GM12878 (cell line): ENCODE data around the gene ERC2. TPM values are rescaled to one million over a fixed set of nuclear protein-coding genes. Genes with fewer than 3 reads are reported as not detected.
"Not testable (repeated sequence)": the region's sequence is repeated elsewhere in the genome, so short reads cannot be mapped to it uniquely, and the experiment has no call there.

ENCODE experiments used
- ATAC-seq: fragments of 200-7000 bp; cut with Tn5 transposase; 3 replicates; pipeline ENCODE4 v1.9.1; 2020; ENCODE audit warnings: mild to moderate bottlenecking, moderate library complexity
- BruUV-seq: library from RNA; stranded (reverse); fragments of 400-500 nt; replicated peaks from 2 replicates; lab custom pipeline; 2021; lab: Mats Ljungman, UMichigan
- CTCF ChIA-PET: fragments of 300-600 bp; sonication (Branson Sonifier 250); formaldehyde crosslinking; extraction: SDS; loops from one replicate; lab custom pipeline; 2021; ENCODE audit warnings: inconsistent platforms; lab: Yijun Ruan, JAX
- POLR2A ChIA-PET: fragments of 350-600 bp; formaldehyde crosslinking; extraction: SDS; loops from one replicate; lab custom pipeline; 2021; ENCODE audit warnings: inconsistent platforms; lab: Charles Lee
- RAD21 ChIA-PET: fragments of 300-600 bp; sonication (Branson Sonifier 250); formaldehyde crosslinking; loops from one replicate; lab custom pipeline; 2023; ENCODE audit warnings: antibody characterized with exemption; ENCODE audit not compliant: unreplicated experiment; lab: Charles Lee
- SMC1A ChIA-PET: fragments of 300-600 bp; sonication (Branson Sonifier 250); formaldehyde crosslinking; loops from one replicate; lab custom pipeline; 2023; ENCODE audit not compliant: unreplicated experiment, uncharacterized antibody; lab: Charles Lee
- DNase-seq: peaks from one replicate; pipeline ENCODE4 v3.0.0-alpha.2; 2011; ENCODE audit warnings: low read depth, low spot score
- FAIRE-seq: peaks from 3 replicates; lab custom pipeline; 2011; peaks lifted over from hg19 to GRCh38; lab: Jason Lieb, UNC
- H2AFZ ChIP-seq: 2 replicates; pipeline ENCODE4 v1.6.0; 2011; ENCODE audit warnings: low read depth, low read length, control low read depth; ENCODE audit not compliant: control insufficient read depth
- H3K27ac ChIP-seq: 2 replicates; pipeline ENCODE4 v1.5.1; 2011; ENCODE audit warnings: control low read depth; ENCODE audit not compliant: control insufficient read depth, insufficient read depth
- H3K27me3 ChIP-seq, 2 experiments: replicated peaks in 1 of 2; 2 replicates each; pipeline versions ENCODE4 v1.6.0 to v1.6.1; 2011; ENCODE audit warnings: low read length in 1 of 2; ENCODE audit not compliant: control insufficient read depth in 2 of 2, insufficient read depth in 2 of 2
- H3K36me3 ChIP-seq, 2 experiments: 2 replicates each; pipeline ENCODE4 v1.5.1; 2011; ENCODE audit warnings: low read length in 1 of 2; ENCODE audit not compliant: control insufficient read depth in 2 of 2, insufficient read depth in 2 of 2
- H3K4me1 ChIP-seq: 2 replicates; pipeline ENCODE4 v1.6.1; 2011; ENCODE audit warnings: mild to moderate bottlenecking, low read length, moderate library complexity, mixed read lengths; ENCODE audit not compliant: control insufficient read depth, insufficient read depth
- H3K4me2 ChIP-seq: 2 replicates; pipeline ENCODE4 v1.6.0; 2011; ENCODE audit warnings: control low read depth; ENCODE audit not compliant: control insufficient read depth, insufficient read depth
- H3K4me3 ChIP-seq: fragments of 200-600 bp; sonication (generic); 2 replicates; pipeline ENCODE4 v1.5.1; 2016
- H3K79me2 ChIP-seq: 2 replicates; pipeline ENCODE4 v1.6.0; 2011; ENCODE audit warnings: low read length; ENCODE audit not compliant: control insufficient read depth, insufficient read depth
- H3K9ac ChIP-seq: 2 replicates; pipeline ENCODE4 v1.8.0; 2011; ENCODE audit warnings: low read length, control low read depth, mixed read lengths; ENCODE audit not compliant: control insufficient read depth, insufficient read depth
- H3K9me3 ChIP-seq: replicated peaks from 3 replicates; pipeline ENCODE4 v1.5.1; 2011; ENCODE audit warnings: mild to moderate bottlenecking, low read length; ENCODE audit not compliant: control insufficient read depth, insufficient read depth
- H4K20me1 ChIP-seq: 2 replicates; pipeline ENCODE4 v1.6.0; 2011; ENCODE audit not compliant: control insufficient read depth, insufficient read depth
- CHD2 ChIP-seq: IDR thresholded peaks from 2 replicates; pipeline ENCODE4 v1.6.1; 2011; ENCODE audit warnings: low read depth, low read length, improper control_type of control experiment, borderline replicate concordance
- CTCF ChIP-seq, 3 experiments: IDR thresholded peaks in 2 of 3; conservative IDR thresholded peaks in 1 of 3; 2 replicates each; pipeline ENCODE4 v1.5.1; 2011; ENCODE audit warnings: low read depth in 3 of 3, low read length in 3 of 3, mild to moderate bottlenecking in 3 of 3, control low read depth in 2 of 3, moderate library complexity in 2 of 3, inconsistent platforms in 1 of 3, mixed read lengths in 1 of 3; ENCODE audit not compliant: control insufficient read depth in 2 of 3, insufficient read depth in 1 of 3; ENCODE audit errors: extremely low read depth in 1 of 3
- HSF1 ChIP-seq: fragments of 150-350 bp; IDR thresholded peaks from 2 replicates; pipeline ENCODE4 v1.6.1; 2014; ENCODE audit warnings: mild to moderate bottlenecking, low read depth, low read length
- NR2C1 ChIP-seq: fragments of 450-650 bp; IDR thresholded peaks from 2 replicates; pipeline ENCODE4 v1.6.1; 2017; ENCODE audit warnings: antibody characterized with exemption, mild to moderate bottlenecking, moderate library complexity
- RAD21 ChIP-seq: IDR thresholded peaks from 2 replicates; pipeline ENCODE4 v1.6.1; 2011; ENCODE audit warnings: mild to moderate bottlenecking, low read depth, low read length, moderate library complexity; ENCODE audit not compliant: insufficient read depth
- SMC3 ChIP-seq: IDR thresholded peaks from 2 replicates; pipeline ENCODE4 v1.6.1; 2011; ENCODE audit warnings: low read length, improper control_type of control experiment, borderline replicate concordance
- TCF7 ChIP-seq: IDR thresholded peaks from 2 replicates; pipeline ENCODE4 v1.6.1; 2014; ENCODE audit warnings: antibody characterized with exemption, borderline replicate concordance
- WGBS: methylation state at CpG from one replicate; pipeline ENCODE4 v1.1.6; 2016; ENCODE audit warnings: low lambda C conversion rate; ENCODE audit not compliant: insufficient replicate concordance, insufficient coverage; ENCODE audit errors: missing lambda C conversion rate; 5-methylcytosine and 5-hydroxymethylcytosine counted together
- in situ Hi-C: fragments of 300-500 bp; cut with MboI; formaldehyde crosslinking; loops from 9 replicates; pipeline ENCODE4 v1.14.3; 2018; ENCODE audit warnings: mixed read lengths
- intact Hi-C: fragments of 100-400 bp; cut with micrococcal nuclease; formaldehyde crosslinking; loops from one replicate; pipeline ENCODE4 v1.14.2; 2022; ENCODE audit not compliant: unreplicated experiment
- polyA plus RNA-seq, 11 experiments: library from polyadenylated mRNA; depleted of rRNA in 4 of 11; unstranded in 6 of 11; stranded (reverse) in 5 of 11; fragments of >200 nt; fragmentation: Nextera tagmentation in 4 of 11; fragmentation: Illumina TruSeq in 1 of 11; extraction: Ambion mirVana in 4 of 11; extraction: Trizol in 1 of 11; gene quantifications; 1 replicate in 1 of 11; 2 replicates in 10 of 11; pipeline versions ENCODE4 v1.2.1 to v1.2.3, GENCODE V29; 2011 to 2016; ENCODE audit warnings: inconsistent platforms in 2 of 11, missing spikeins in 2 of 11, low read depth in 1 of 11
- total RNA-seq, 4 experiments: library from RNA; depleted of rRNA in 3 of 4; stranded (reverse); fragments of >200 nt in 3 of 4; fragmentation: Illumina TruSeq in 1 of 4; extraction: Trizol in 1 of 4; gene quantifications; 2 replicates each; pipeline versions ENCODE4 v1.2.1 to v1.2.3, GENCODE V29; 2013 to 2021
- TF ChIP-seq, protein P1 (sequence below): fragments of 450-650 bp; IDR thresholded peaks from 2 replicates; pipeline ENCODE4 v1.6.1; 2016; ENCODE audit warnings: mild to moderate bottlenecking

The ERC2 gene
- total and polyA plus RNA-seq, 10 of the 15 experiments (the other 5 are each of a cell fraction or from before 2014, with no cell fraction given), result 0.06 to 1.4 (median 0.12) TPM; not detected in 3

DNA sequence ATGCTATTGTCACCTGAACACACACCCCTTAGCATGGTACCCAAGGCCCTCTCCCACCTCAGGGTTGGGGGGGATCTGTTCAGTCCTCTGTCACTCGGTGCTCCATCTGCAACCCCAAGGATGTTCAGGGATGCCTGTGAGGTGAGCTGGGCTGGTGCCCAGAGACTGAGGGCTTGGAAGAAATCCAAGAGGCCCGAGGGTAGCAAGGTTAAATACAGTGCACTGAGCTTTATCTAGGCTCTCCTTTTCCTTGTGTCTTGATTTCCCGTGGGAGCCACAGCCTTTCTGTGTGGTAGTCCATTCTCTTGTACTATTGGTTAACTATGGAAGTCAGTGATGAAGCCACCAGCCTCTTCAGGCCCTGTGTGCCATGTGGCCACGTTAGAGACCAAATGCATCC lies 962.5 kb downstream of the ERC2 start (continued):
- TF ChIP-seq HSF1 (no peak), NR2C1 (no peak), TCF7 (no peak)
- TF ChIP-seq, protein P1, sequence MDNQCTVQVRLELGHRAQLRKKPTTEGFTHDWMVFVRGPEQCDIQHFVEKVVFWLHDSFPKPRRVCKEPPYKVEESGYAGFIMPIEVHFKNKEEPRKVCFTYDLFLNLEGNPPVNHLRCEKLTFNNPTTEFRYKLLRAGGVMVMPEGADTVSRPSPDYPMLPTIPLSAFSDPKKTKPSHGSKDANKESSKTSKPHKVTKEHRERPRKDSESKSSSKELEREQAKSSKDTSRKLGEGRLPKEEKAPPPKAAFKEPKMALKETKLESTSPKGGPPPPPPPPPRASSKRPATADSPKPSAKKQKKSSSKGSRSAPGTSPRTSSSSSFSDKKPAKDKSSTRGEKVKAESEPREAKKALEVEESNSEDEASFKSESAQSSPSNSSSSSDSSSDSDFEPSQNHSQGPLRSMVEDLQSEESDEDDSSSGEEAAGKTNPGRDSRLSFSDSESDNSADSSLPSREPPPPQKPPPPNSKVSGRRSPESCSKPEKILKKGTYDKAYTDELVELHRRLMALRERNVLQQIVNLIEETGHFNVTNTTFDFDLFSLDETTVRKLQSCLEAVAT, result no peak

DNA sequence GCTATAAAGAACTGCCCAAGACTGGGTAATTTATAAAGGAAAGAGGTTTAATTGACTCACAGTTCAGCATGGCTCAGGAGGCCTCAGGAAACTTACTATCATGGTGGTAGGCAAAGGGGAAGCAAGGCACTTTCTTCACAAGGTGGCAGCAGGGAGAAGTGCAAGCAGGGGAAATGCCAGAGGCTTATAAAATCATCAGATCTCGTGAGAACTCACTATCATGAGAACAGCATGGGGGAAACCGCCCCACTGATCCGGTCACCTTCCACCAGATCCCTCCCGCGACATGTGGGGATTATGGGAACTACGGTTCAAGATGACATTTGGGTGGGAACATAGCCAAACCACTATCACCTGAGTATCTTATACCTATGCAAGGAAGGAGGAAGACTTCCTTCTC lies 963.2 kb downstream of the ERC2 start:
- 50% methylated on average over 6 of the region's 6 CpGs for whole genome bisulfite sequencing
- ChIA-PET CTCF (interaction anchor here (2.3 to 3.1 kb wide), 2 partner anchors 213 to 217 kb away, joined by 17 to 19 read pairs; no protein-coding TSS in a partner anchor), SMC1A (interaction anchor here (1.3 to 1.7 kb wide), 3 partner anchors 115 to 216 kb away, joined by 3 to 9 read pairs (median 4); no protein-coding TSS in a partner anchor), RAD21 (interaction anchor here (0.8 to 1.6 kb wide), 4 partner anchors 149 to 242 kb away, joined by 3 read pairs; no protein-coding TSS in a partner anchor)
- H2AFZ ChIP-seq, H3K4me3 ChIP-seq, H3K36me3 ChIP-seq, H3K79me2 ChIP-seq, BruUV-seq, in situ Hi-C loops, FAIRE-seq, H3K27me3 ChIP-seq, POLR2A ChIA-PET, H3K9ac ChIP-seq, H3K9me3 ChIP-seq, DNase-seq, H3K27ac ChIP-seq, H3K4me2 ChIP-seq, H3K4me1 ChIP-seq, H4K20me1 ChIP-seq: not testable (repeated sequence)
- intact Hi-C loops, result loop anchor here (5.0 kb wide), 1 partner anchor 217 kb away; no protein-coding TSS in a partner anchor
- peak; percentile 70 for ATAC-seq
- TF ChIP-seq CHD2 (0 out of 2 replicates have a peak, but pooled peaks have one; percentile 26), CTCF (IDR thresholded peaks at IDR 0.05 in 2 of 3, conservative IDR thresholded peaks at IDR 0.05 in 1 of 3; ENCODE audit: control insufficient read depth in 2 of 3, extremely low read depth in 1 of 3, insufficient read depth in 1 of 3, low read depth in 3 of 3, low read length in 3 of 3) (peak; percentile 21 to 29 (median 27); a peak in 4 of 6 replicates), SMC3 (peak; percentile 44; the same call in 1 of the 2 replicates), RAD21 (peak; percentile 34; the same call in 1 of the 2 replicates)
